Astrocyte (in vitro differentiated cells and primary cell): ENCODE results near the gene HECTD3. TPM values are rescaled to one million over a fixed set of nuclear protein-coding genes. Genes with fewer than 3 reads are reported as not detected.

Experiments
- DNase-seq: peaks from one replicate; pipeline ENCODE4 v3.0.0-alpha.2; 2010; ENCODE audit warnings: low read depth
- FAIRE-seq: peaks from 2 replicates; lab custom pipeline; 2011; peaks lifted over from hg19 to GRCh38; lab: Jason Lieb, UNC
- H2AFZ ChIP-seq: 2 replicates; pipeline ENCODE4 v1.6.0; 2012; ENCODE audit warnings: low read depth, low read length, inconsistent platforms
- H3K27ac ChIP-seq: 2 replicates; pipeline ENCODE4 v1.5.1; 2011; ENCODE audit warnings: low read depth, low read length, inconsistent platforms
- H3K27me3 ChIP-seq: 2 replicates; pipeline ENCODE4 v1.6.0; 2011; ENCODE audit warnings: low read length, inconsistent platforms; ENCODE audit not compliant: insufficient read depth
- H3K36me3 ChIP-seq: 2 replicates; pipeline ENCODE4 v1.5.1; 2011; ENCODE audit warnings: low read length, inconsistent platforms; ENCODE audit not compliant: insufficient read depth
- H3K4me1 ChIP-seq: 2 replicates; pipeline ENCODE4 v1.5.1; 2011; ENCODE audit warnings: low read length, inconsistent platforms; ENCODE audit not compliant: insufficient read depth
- H3K4me2 ChIP-seq: 2 replicates; pipeline ENCODE4 v1.6.0; 2012; ENCODE audit warnings: low read length, inconsistent platforms
- H3K4me3 ChIP-seq: 2 replicates; pipeline ENCODE4 v1.5.1; 2011; ENCODE audit warnings: low read depth, mild to moderate bottlenecking, low read length, inconsistent platforms; ENCODE audit not compliant: insufficient read depth
- H3K79me2 ChIP-seq: 2 replicates; pipeline ENCODE4 v1.6.0; 2012; ENCODE audit warnings: mild to moderate bottlenecking, low read length, inconsistent platforms; ENCODE audit not compliant: insufficient read depth
- H3K9ac ChIP-seq: 2 replicates; pipeline ENCODE4 v1.6.0; 2012; ENCODE audit warnings: mild to moderate bottlenecking, low read length, inconsistent platforms
- H3K9me3 ChIP-seq: 2 replicates; pipeline ENCODE4 v1.5.1; 2012; ENCODE audit warnings: low read depth, mild to moderate bottlenecking, low read length, inconsistent platforms; ENCODE audit not compliant: insufficient read depth
- H4K20me1 ChIP-seq: 2 replicates; pipeline ENCODE4 v1.6.0; 2012; ENCODE audit warnings: low read length, inconsistent platforms; ENCODE audit not compliant: insufficient read depth
- H3K27ac Mint-ChIP-seq: one replicate; pipeline ENCODE4 v1.8.0; 2021; ENCODE audit warnings: mild to moderate bottlenecking, mixed read lengths; ENCODE audit not compliant: unreplicated experiment
- H3K27me3 Mint-ChIP-seq: one replicate; pipeline ENCODE4 v1.8.0; 2021; ENCODE audit warnings: low read depth, mixed read lengths; ENCODE audit not compliant: unreplicated experiment
- H3K36me3 Mint-ChIP-seq: one replicate; pipeline ENCODE4 v1.8.0; 2021; ENCODE audit warnings: low read depth, mixed read lengths; ENCODE audit not compliant: unreplicated experiment
- H3K4me1 Mint-ChIP-seq: one replicate; pipeline ENCODE4 v1.8.0; 2021; ENCODE audit warnings: low read depth, mixed read lengths; ENCODE audit not compliant: unreplicated experiment
- H3K4me3 Mint-ChIP-seq: one replicate; pipeline ENCODE4 v1.8.0; 2021; ENCODE audit warnings: mild to moderate bottlenecking, moderate library complexity, mixed read lengths; ENCODE audit not compliant: unreplicated experiment
- H3K9me3 Mint-ChIP-seq: one replicate; pipeline ENCODE4 v1.8.0; 2021; ENCODE audit warnings: mild to moderate bottlenecking, mixed read lengths; ENCODE audit not compliant: unreplicated experiment
- CTCF ChIP-seq: IDR thresholded peaks from 2 replicates; pipeline ENCODE4 v1.5.1; 2011; ENCODE audit warnings: low read depth, mild to moderate bottlenecking, inconsistent platforms, low read length, moderate library complexity; ENCODE audit not compliant: insufficient read depth
- EZH2 ChIP-seq: IDR thresholded peaks from 2 replicates; pipeline ENCODE4 v1.6.1; 2012; ENCODE audit warnings: mild to moderate bottlenecking, low read length, inconsistent platforms; ENCODE audit not compliant: insufficient read depth
- total RNA-seq: library from RNA; stranded (reverse); gene quantifications from 2 replicates; pipeline ENCODE4 v1.2.1, GENCODE V29; 2021

The HECTD3 gene
- total RNA-seq, 1 donor from 2014 or later: 33.2 TPM

GRCh38 chr1:45026446-45026845, 15.3 kb upstream of the HECTD3 start:
- Histone ChIP-seq H4K20me1 (no peaks in the 10 kb centered on the region), H2AFZ (no peak overlapping the region), H3K9ac (no peak overlapping the region), H3K4me3 (no peak overlapping the region), H3K27ac (no peak overlapping the region), H3K27me3 (no peaks in the 10 kb centered on the region), H3K4me2 (no peak overlapping the region), H3K79me2 (no peaks in the 10 kb centered on the region), H3K4me1 (no peaks in the 10 kb centered on the region), H3K9me3 (no peaks in the 10 kb centered on the region), H3K36me3 (no peaks in the 10 kb centered on the region)
- Mint-ChIP-seq H3K36me3 (no peaks in the 10 kb centered on the region), H3K4me3 (no peak overlapping the region), H3K27me3 (no peaks in the 10 kb centered on the region), H3K27ac (no peak overlapping the region), H3K9me3 (no peaks in the 10 kb centered on the region), H3K4me1 (no peaks in the 10 kb centered on the region)
- TF ChIP-seq EZH2: no peak
- no peak for TF ChIP-seq CTCF
- DNase-seq (peak; percentile 33), FAIRE-seq (no peak)

- Histone ChIP-seq H3K36me3 (no peaks in the 10 kb centered on the region), H3K9me3 (no peaks in the 10 kb centered on the region), H3K4me2 (no peak overlapping the region), H3K4me1 (no peaks in the 10 kb centered on the region), H3K4me3 (no peak overlapping the region), H3K79me2 (no peaks in the 10 kb centered on the region), H3K27ac (no peak overlapping the region), H3K9ac (no peak overlapping the region), H4K20me1 (no peaks in the 10 kb centered on the region), H2AFZ (no peak overlapping the region), H3K27me3 (no peaks in the 10 kb centered on the region)
- Mint-ChIP-seq H3K27me3 (no peaks in the 10 kb centered on the region), H3K9me3 (no peaks in the 10 kb centered on the region), H3K36me3 (no peaks in the 10 kb centered on the region), H3K27ac (no peak overlapping the region), H3K4me1 (no peaks in the 10 kb centered on the region), H3K4me3 (no peak overlapping the region)
- no peak for TF ChIP-seq CTCF
- no peak for TF ChIP-seq EZH2
- FAIRE-seq (no peak), DNase-seq (no peak)
Observed at GRCh38 chr1:45023663-45024062, 12.5 kb upstream of the HECTD3 start.

- no peaks in the 10 kb centered on the region for H3K9me3 ChIP-seq
- H4K20me1 ChIP-seq: peaks cover 9% of the 10 kb centered on the region
- H3K4me3 ChIP-seq: no peak overlapping the region
- H3K27me3 ChIP-seq: no peaks in the 10 kb centered on the region
- H3K36me3 Mint-ChIP-seq: peaks cover 2% of the 10 kb centered on the region
- peak; percentile 47 for DNase-seq
- H3K27ac Mint-ChIP-seq: no peak overlapping the region
- H2AFZ ChIP-seq: peak overlapping the region; percentile 62
- peaks cover 4% of the 10 kb centered on the region for H3K4me1 ChIP-seq
- H3K36me3 ChIP-seq: peaks cover 12% of the 10 kb centered on the region
- no peaks in the 10 kb centered on the region for H3K9me3 Mint-ChIP-seq
- peaks cover 12% of the 10 kb centered on the region for H3K79me2 ChIP-seq
- no peak overlapping the region for H3K4me2 ChIP-seq
- H3K27me3 Mint-ChIP-seq: no peaks in the 10 kb centered on the region
- peaks cover 2% of the 10 kb centered on the region for H3K4me1 Mint-ChIP-seq
- no peak overlapping the region for H3K4me3 Mint-ChIP-seq
- H3K9ac ChIP-seq: no peak overlapping the region
- H3K27ac ChIP-seq: no peak overlapping the region
- peak; percentile 75 for TF ChIP-seq CTCF
- TF ChIP-seq EZH2: no peak
- FAIRE-seq: no peak
Observed at GRCh38 chr1:45018599-45019230, 7.6 kb upstream of the HECTD3 start.
